GM21423 (cell line): ENCODE results near the gene HERC4.
"Not testable (repeated sequence)": the region's sequence is repeated elsewhere in the genome, so short reads cannot be mapped to it uniquely, and the experiment has no call there.

Experiments
- ATAC-seq: cut with Tn5 transposase; IDR thresholded peaks from one replicate; pipeline ENCODE4 v1.9.1; 2021; ENCODE audit warnings: mild to moderate bottlenecking, moderate library complexity; ENCODE audit not compliant: unreplicated experiment

Gene HERC4

DNA sequence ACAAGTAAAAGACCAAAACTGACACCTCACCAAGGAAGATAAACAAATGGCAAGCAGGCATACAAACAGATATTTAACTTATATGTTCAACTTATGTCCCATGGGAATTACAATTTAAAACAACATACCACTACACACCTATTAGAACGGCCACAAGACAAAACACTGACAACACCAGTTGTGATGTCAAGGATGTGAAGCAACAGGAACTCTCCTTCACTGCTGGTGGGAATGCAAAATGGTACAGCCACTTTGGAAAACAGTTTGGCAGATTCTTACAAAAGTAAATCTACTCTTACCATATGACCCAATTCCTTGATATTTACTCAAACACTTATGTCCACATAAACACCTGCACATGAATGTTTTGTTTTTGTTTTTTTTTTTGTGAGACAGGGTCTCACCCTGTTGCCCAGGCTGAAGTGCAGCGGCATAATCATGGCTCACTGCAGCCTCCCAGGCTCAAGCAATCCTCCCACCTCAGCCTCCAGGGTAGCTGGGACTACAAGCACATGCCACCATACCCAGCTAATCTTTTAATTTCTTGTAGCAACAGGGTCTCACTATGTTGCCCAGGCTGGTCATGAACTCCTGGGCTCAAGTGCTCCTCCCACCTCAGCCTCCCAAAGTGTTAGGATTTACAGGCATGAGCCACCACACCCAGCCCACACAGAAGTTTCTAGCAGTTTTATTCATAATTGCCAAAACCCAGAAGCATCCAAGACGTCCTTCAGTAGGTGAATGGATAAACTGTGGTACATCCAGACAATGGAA is 27.3 kb downstream of the HERC4 start:
- ATAC-seq, result no peak

DNA sequence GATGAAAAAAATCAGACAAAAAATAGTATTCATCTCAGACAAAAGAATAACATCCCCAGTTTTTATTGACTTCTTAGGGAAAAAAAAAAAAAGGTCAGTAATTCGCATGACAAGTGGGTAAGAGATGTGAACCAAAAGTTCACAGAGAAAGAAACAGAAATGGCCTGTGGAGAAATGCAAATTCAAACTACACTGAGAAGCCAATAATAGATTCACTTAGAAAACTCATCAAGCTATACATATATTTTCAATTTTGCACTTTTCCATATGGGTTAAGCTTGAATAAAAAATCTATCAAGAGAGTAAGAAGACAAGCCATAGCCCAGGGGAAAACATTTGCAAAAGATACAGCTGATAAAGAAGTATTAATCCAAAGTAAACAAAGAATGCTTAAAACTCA is 28.0 kb downstream of the HERC4 start:
- no peak for ATAC-seq

DNA sequence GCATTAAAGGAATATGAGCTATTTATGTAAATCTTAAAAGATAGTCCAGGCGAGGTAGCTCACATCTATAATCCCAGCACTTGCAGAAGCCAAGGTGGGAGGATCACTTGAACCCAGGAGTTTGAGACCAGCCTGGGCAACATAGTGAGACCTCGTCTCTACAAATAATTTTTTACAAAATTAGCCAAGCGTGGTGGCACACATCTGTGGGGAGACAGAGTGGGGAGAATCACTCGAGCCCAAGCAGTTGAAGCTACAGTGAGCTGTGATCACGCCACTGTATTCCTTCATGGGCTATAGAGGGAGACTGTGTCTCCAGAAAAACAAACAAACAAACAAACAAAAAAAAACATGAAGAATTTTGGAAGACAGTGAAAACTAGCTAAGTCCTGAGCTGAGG is 28.4 kb downstream of the HERC4 start:
- no peak for ATAC-seq

DNA sequence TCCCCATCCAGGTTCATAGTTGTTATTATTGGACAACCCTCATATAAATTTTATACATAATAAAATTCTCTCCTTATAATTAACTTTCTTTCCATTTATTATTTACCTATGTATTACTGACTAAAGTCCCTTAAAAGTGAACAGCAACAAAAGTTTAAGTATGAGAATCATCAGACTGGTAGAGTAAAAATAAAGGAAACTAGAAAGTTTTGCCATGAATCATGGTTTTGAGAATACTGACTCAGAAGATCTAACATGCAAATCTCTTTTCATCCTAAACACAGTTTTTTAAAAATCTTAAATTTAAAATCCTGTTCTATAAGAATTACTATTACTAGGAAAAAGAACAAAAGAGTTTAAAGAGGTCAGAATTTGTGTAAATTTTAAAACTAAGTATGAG is 32.1 kb downstream of the HERC4 start:
- ATAC-seq, result no peak

DNA sequence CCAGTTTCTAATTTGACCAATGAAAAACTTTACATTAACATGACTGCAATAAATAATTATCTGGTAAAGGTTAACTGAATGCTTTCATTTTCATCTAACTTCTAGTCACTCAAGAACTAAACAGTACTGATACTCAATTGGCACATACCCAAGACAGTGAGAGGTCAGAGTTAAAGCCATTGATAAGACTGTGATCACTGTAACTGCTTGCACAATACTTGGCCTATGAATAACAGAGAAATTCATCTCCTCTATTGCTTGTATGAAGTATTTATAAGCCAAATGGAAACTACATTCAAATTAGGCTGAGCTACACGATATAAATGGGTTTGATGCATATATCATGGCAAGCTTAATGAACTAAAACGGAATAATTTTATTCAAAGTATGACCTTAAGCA is 43.0 kb downstream of the HERC4 start:
- ATAC-seq, result no peak

DNA sequence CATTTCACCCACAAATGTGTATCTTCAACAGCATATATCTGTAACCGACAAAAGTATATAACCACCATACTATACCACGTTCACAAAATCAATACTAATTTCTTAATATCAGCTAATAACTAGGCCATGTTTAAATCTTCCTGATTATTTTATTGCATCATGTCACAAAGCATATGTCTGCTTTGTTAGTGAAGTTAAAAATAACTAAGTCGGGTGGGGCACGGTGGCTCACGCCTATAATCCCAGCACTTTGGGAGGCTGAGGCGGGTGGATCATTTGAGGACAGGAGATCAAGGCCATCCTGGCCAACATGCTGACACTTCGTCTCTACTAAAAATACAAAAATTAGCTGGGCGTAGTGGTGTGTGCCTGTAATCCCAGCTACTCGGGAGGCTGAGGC is 47.7 kb downstream of the HERC4 start:
- no peak for ATAC-seq

DNA sequence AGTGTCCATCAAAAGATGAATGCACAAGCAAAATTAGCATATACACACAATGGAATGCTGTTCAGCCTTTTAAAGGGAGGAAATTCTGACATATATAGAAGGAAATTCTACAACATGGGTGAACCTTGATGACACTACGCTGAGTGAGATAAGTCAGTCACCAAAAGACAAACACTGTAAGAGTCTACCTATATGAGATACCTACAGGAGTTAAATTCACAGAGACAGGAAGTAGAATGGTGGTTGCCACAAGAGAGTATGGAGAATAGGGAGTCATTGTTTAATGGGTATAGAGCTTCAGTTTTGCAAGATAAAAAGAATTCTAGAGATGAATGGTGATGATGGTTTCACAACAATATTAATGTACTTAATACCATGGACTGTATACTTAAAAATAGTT is 51.8 kb downstream of the HERC4 start:
- ATAC-seq, result no peak

DNA sequence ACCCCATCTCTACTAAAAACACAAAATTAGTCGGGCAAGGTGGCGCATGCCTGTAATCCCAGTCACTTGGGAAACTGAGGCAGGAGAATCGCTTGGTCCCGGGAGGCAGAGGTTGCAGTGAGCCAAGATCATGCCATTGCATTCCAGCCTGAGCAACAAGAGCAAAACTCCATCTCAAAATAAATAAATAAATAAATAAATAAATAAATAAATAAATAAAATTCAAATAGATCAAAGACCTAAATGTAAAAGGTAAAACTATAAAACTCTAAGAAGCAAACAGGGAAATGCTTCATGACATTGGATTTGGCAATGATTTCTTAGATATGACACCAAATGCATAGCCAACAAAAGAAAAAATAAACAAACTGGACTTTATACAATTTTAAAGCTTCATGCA is 52.8 kb downstream of the HERC4 start:
- not testable (repeated sequence) for ATAC-seq

DNA sequence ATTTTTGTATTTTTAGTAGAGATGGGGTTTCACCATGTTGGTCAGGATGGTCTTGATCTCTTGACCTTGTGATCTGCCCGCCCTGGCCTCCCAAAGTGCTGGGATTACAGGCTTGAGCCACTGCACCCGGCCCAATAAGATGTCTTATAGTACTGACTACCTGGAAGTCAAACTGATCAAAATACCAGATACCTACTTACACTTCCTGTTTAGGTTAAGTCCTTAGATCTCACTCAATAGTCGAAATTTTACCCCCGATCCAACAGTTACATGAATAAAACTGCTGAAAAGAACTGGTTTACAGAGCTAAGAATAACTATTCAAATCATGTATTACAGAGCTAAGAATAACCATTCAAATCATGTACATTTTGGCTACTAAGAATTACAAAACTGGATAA is 58.6 kb downstream of the HERC4 start:
- ATAC-seq, result not testable (repeated sequence)

DNA sequence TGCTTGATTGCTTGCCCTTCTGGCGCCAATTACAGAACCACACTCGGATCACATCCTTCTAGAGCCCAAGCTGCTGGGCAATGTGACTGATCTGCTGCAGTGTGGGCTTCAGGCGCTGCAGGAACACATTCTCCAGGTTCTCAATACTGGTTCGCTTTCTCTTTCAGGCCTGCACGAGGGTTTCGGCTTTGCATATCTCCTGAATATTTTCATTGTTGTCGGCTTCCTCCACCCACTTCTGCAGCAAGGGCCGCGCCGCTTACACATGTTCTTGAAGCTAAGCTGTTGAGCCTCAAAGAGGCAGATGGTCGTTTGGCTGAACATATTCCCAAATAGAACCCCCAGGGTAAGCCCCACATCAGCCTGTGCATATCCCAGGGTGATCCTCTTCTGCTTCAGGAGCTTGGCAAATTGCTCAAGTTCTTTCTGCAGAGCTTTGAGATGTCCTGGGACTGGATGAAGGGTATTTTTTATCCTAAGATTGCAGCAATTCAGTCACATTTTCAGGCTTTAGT is 64.6 kb downstream of the HERC4 start:
- no peak for ATAC-seq

DNA sequence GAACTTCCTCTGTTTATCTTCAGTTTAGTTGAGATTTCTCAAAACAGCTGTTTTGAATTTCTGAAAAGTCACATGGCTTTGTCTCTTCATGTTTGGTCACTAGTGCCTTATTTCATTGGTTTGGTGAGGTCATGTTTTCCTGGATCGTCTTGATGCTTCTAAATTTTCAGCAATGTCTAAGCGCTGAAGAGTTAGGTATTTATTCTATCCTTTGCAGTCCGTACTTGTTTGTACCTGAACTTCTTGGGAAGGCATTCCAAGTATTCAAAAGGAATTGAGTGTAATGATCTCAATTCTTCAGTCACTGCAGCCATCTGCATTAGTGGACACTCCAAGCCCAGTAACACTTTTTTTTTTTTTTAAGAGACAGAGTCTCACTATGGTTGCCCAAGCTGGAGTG is 67.7 kb downstream of the HERC4 start:
- ATAC-seq, result no peak

DNA sequence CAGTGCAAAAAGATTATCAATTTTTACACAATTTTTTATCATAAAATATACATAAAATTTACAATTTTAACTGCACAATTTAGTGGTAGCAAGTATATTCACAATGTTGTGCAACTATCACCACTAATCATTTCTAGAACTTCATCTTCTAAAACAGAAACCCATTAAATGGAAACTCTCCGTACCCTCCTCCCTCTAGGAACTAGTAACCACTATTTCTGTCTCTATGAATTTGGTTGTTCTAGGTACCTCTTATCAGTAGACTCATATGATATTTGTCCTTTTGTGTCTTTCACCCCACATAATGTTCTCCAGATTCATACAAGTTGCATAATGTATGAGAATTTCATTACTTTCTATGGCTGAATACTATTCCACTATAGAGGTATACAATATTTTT is 73.5 kb downstream of the HERC4 start:
- no peak for ATAC-seq

DNA sequence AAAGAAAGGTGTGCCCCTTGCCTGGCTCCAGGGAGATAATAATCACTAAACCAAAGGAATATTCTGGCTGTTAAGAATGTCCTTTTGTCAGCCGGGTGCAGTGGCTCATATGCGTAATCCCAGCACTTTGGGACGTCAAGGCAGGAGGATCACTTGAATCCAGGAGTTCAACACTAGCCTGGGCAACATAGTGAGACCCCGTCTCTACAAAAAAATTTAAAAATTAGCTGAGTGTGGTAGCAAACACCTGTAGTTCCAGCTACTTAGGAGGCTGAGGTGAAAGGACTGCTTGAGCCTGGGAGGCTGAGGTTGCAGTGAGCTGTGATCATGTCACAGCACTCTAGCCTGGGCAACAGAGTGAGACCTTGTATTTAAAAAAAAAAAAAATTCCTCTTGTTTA is 74.1 kb downstream of the HERC4 start:
- ATAC-seq, result no peak

DNA sequence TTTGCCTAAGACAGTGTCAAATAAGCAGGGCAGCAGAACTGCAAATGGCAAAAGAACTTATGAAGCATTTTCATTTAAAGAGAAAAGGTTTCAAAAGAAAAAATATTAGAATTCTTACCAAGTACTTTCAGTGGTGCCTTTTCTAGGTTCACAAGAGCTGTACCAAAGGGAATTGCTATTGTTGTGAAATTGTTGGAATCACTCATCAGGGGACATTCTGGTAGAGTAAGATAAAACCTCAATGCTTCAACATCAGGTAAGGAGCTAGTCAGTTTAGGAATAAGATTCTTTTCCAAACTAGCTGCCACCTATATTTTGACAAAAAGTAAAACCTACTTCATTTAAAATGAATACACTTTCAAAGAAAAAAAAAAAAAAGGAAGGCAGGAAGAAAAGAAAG is 85.0 kb downstream of the HERC4 start:
- ATAC-seq, result no peak

DNA sequence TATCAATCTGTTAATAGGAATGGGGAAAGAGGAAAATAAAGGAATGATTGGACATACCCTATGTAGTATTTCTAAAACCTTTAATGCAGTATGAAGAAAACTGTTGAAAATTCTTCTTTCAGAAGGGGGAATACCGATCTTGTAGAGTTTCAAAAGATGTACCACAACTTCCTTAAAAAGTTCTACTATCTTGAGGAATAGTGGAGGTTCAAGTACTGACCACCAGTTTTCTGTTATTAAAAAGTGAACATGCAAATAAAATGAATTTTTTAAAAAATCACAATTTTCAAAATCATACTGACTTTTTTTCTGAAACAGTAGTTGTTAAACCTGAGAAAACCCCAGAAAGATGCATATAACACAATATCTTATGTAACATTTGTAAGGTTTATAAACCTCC is 86.5 kb downstream of the HERC4 start:
- no peak for ATAC-seq

DNA sequence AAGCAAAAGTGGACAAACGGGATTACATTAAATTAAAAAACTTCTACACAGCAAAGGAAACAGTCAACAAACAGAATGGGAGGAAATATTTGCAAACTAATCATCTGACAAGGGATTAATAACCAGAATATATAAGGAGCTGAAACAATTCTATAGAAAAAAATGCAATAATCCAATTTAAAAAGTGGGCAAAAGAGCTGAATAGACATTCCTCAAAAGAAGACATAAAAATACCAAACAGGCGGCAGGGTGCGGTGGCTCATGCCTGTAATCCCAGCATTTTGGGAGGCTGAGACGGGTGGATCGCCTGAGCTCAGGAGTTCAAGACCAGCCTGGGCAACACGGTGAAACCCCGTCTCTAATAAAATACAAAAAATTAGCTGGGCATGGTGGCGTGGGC is 92.5 kb downstream of the HERC4 start:
- not testable (repeated sequence) for ATAC-seq

DNA sequence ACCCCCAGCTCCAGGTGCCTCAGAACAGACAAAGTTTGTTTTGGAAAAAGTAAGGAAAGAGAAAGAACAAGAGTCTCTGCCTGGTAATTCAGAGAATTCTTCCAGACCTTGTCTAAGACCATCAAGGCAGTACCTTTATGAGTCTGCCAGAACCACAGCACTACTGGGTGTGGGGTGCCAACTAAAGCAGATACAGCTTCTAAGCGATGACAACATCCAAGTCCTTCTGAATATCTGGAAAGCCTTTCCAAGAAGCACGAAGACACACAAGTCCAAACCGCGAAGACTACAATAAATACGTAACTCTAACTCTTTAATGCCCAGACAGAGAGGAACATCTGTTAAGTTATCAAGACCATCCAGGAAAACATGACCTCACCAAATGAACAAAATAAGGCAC is 96.3 kb downstream of the HERC4 start:
- no peak for ATAC-seq

DNA sequence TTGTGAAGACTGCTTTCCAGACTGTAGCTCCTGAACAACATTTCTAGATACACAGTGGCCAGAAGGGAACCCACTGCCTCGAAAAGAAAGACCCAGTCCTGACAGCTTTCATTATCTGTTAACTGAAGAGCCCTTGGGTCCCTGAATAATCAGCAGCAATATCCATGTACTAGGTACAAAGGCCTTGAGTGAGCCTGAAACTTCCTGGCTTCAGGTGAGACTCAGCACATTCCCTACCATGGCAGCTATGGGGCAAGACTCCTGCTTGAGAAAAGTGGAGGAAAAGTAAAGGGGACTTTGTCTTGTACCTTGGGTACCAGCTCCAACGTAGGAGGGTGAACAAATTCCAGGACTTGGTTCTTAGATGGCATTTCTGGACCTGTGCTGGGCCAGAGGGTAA is 97.8 kb downstream of the HERC4 start:
- no peak for ATAC-seq

DNA sequence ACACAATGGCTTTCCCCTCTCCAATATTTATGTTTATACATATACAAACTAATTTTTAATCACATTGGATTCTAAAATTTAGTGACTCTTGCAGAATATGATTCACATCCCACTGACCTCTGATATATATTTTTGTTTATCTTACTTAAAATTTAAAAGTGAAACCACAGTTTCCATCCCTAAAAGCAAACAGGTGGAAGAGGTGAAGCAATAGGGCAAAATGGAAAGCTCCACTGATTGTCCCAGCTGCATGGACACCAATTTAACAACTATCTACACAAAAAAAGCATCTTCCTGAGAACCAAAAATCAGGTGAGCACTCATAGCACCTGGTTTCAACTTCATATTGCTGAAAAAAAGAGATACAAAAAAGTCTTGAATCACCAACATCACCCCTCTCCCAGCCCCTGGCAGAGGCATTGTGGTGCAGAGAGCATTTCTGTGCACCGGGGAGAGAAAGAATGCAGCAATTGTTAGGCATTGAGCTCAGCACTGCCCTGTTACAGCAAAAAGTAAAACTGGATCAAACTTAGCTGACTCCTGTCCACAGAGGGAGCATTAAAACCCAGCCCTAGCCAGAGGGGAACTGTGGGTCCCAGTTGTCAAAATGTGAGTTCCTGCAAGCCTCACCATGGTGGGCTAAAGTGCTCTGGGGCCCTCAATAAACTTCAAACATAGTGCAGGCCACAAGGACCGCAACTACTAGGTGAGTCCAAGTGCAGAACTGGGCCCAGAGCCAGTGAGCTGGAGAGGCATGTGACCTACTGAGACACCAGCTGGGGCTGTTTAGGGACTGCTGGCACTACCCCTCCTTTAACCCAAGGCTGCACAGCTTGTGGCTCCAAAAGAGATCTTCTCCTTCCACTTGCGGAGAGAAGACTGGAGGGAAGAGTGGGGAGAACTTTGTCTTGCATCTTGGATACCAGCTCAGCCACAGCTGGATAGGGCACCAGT is 98.5 kb downstream of the HERC4 start:
- no peak for ATAC-seq

DNA sequence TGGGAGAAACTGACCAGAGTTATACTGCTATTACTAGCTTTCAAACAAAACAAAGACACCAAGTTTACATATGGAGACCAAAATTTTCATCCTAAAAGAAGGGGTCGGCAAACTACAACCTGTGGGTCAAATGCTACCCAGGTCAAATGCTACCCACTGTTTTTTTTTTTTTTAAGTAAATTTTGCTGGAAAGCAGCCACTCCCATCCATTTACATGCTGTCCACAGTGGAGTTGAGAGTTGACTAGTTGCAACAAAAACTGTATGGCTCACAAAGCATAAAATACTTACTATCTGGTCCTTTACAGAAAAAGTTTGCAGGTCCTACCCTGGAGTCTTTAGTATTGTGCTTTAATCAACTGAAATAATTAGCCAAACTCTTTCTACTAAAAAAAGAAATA is 99.2 kb downstream of the HERC4 start:
- no peak for ATAC-seq

DNA sequence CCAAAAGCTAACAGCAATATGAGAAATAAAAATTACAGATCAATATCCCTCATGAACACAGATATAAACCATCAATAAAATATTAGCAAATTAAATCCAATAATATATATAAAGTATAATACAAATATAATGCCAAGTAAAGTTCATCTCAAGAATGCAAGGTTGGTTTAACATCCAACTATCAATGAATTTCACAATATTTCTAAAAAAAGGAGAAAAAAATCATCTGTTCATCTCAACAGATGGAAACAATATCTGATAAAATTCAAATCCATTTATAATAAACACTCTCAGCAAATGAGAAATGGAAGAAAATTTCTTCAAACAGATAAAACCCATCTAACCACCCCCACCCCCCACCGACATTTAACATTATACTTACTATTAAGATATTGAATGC is 103.8 kb downstream of the HERC4 start:
- no peak for ATAC-seq

DNA sequence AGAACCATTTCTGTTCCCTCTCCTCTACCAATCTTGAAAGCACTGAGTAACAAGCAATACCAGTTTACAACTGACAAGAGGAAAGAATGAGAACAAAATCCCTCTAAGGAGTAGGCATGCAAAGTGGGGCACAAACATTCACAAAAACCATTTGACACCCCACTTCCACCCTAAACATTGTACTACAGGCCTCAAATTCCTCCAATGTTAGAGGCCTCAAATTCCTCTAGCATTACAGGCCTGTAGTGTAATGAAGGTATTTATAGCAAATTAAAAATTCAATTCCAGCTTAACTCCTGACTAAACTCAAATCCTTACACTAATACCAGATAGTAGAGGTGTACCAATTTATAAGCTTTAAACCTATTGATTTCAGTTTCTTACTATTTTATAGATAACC is 105.2 kb downstream of the HERC4 start:
- ATAC-seq, result no peak
